Suprapubic skin (tissue), 3 donors: ENCODE data around the gene OR5P2.

ENCODE experiments used
- CTCF ChIP-seq, 2 donors: fragments of 200-600 bp in 1 of 2; fragments of 450-650 bp in 1 of 2; sonication (generic) in 1 of 2; IDR thresholded peaks; one replicate each; pipeline ENCODE4 v1.5.1; 2016 to 2019; ENCODE audit warnings: antibody characterized with exemption in 2 of 2, mild to moderate bottlenecking in 1 of 2, moderate library complexity in 1 of 2
- EP300 ChIP-seq: sonication (generic); formaldehyde crosslinking; IDR thresholded peaks from one replicate; pipeline ENCODE4 v1.6.1; 2017; ENCODE audit warnings: antibody characterized with exemption
- POLR2A ChIP-seq, 2 donors: fragments of 450-650 bp; IDR thresholded peaks; one replicate each; pipeline ENCODE4 v1.6.1; 2017; ENCODE audit warnings: antibody characterized with exemption in 2 of 2, mild to moderate bottlenecking in 2 of 2, moderate library complexity in 2 of 2

- no peak for TF ChIP-seq CTCF (IDR thresholded peaks at IDR 0.05)
- TF ChIP-seq POLR2A (IDR thresholded peaks at IDR 0.05), result no peak
- TF ChIP-seq EP300, result no peak
Observed at GRCh38 chr11:7796842-7797241, at the start of gene OR5P2.
